RPMI7951 (cell line): ENCODE measurements around the gene MICAL2. TPM values are rescaled to one million over a fixed set of nuclear protein-coding genes. Genes with fewer than 3 reads are reported as not detected.

Experiments used
- DNase-seq: peaks from one replicate; pipeline ENCODE4 v3.0.0-alpha.2; 2012; ENCODE audit warnings: low read depth
- total RNA-seq: library from RNA; depleted of rRNA; stranded (reverse); fragments of >200 nt; shearing (Covaris generic); gene quantifications from 2 replicates; pipeline ENCODE4 v1.2.3, GENCODE V29; 2014

MICAL2 gene
- total RNA-seq, 1 experiment from 2014 or later = 58.6 TPM

GRCh38 chr11:12171921-12172320 is 61.5 kb downstream of the MICAL2 start:
- DNase-seq = no peak

- no peak for DNase-seq
Observed at GRCh38 chr11:12172493-12173013, 62.2 kb downstream of the MICAL2 start.

GRCh38 chr11:12173111-12173510 is 62.7 kb downstream of the MICAL2 start:
- DNase-seq = no peak

GRCh38 chr11:12174128-12174476 is 63.7 kb downstream of the MICAL2 start:
- no peak for DNase-seq

- peak; percentile 71 for DNase-seq
Observed at GRCh38 chr11:12174477-12175143, 64.2 kb downstream of the MICAL2 start.

GRCh38 chr11:12175694-12176241 is 65.4 kb downstream of the MICAL2 start:
- DNase-seq = peak; percentile 90

GRCh38 chr11:12176410-12176809 is 66.0 kb downstream of the MICAL2 start:
- DNase-seq = no peak

GRCh38 chr11:12177739-12178338 is 67.4 kb downstream of the MICAL2 start:
- DNase-seq = peak; percentile 27

- no peak for DNase-seq
Observed at GRCh38 chr11:12179019-12179418, 68.6 kb downstream of the MICAL2 start.

GRCh38 chr11:12179531-12179930 is 69.1 kb downstream of the MICAL2 start:
- no peak for DNase-seq

- peak; percentile 37 for DNase-seq
Observed at GRCh38 chr11:12180257-12181205, 70.1 kb downstream of the MICAL2 start.

GRCh38 chr11:12182302-12182675 is 71.9 kb downstream of the MICAL2 start:
- no peak for DNase-seq

GRCh38 chr11:12182676-12183541 is 72.5 kb downstream of the MICAL2 start:
- peak; percentile 99 for DNase-seq

- DNase-seq = no peak
Observed at GRCh38 chr11:12183827-12184620, 73.6 kb downstream of the MICAL2 start.

GRCh38 chr11:12184699-12185098 is 74.3 kb downstream of the MICAL2 start:
- peak; percentile 47 for DNase-seq

GRCh38 chr11:12185106-12185690 is 74.8 kb downstream of the MICAL2 start:
- peak; percentile 76 for DNase-seq

- peak; percentile 79 for DNase-seq
Observed at GRCh38 chr11:12185914-12186313, 75.5 kb downstream of the MICAL2 start.

GRCh38 chr11:12186701-12187100 is 76.3 kb downstream of the MICAL2 start:
- no peak for DNase-seq

- peak; percentile 85 for DNase-seq
Observed at GRCh38 chr11:12187399-12187798, 77.0 kb downstream of the MICAL2 start.
